C1 segment of cervical spinal cord (tissue), 14 donors: ENCODE data around the gene CSF2RB.
"Not testable (repeated sequence)": the region's sequence is repeated elsewhere in the genome, so short reads cannot be mapped to it uniquely, and the experiment has no call there.

Experiments
- DNase-seq, 14 donors: peaks; one replicate each; lab custom pipeline; 2025; lab: John Stamatoyannopoulos, UW

The CSF2RB gene

DNA sequence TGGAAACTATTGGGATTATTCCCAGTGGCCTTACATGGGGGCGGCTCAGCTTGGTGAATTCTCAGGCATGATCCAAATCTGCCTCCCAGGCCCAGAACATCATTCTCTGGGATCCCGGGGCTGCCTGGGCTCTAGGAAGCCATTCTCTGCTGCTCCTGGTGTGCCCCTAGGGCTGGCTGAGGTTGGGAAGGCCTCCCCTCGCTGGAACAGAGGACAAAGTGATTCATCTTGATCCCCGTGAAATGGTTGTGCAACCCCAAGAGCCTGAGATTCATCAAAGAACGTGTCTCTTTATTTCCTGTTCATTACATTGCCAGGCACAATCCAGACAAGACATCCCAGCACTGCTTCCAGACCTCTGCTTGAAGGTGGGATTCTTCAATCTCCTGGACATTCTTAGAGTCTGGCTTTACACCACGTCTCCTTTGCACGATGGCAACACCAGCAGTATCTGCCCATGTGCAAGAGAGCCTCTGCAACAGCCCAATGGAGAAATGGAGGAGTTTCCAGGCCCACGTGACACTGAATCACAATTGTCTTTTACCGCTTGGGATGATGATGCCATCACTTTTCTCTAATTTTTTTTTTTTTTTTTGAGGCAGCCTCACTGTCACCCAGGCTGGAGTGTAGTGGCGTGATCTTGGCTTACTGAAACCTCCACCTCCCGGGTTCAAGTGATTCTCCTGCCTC, 53.6 kb downstream of the CSF2RB start:
- DNase-seq = no peak

- DNase-seq = no peak
These were observed 55.0 kb downstream of the CSF2RB start for GRCh38 chr22:36968249-36968964.

GRCh38 chr22:36971341-36972125, 58.1 kb downstream of the CSF2RB start:
- no peak for DNase-seq

GRCh38 chr22:36976606-36977005, 63.2 kb downstream of the CSF2RB start:
- DNase-seq = no peak

GRCh38 chr22:36977401-36977861, 64.0 kb downstream of the CSF2RB start:
- DNase-seq = peak in 7 of 14 donors; percentile 1 to 49 (median 13)

- DNase-seq = peak; percentile 23 to 85 (median 67)
These were observed 64.7 kb downstream of the CSF2RB start for GRCh38 chr22:36977947-36978660.

- DNase-seq = no peak
These were observed 65.8 kb downstream of the CSF2RB start for GRCh38 chr22:36979016-36979910.

- DNase-seq = no peak
These were observed 67.9 kb downstream of the CSF2RB start for GRCh38 chr22:36981247-36981775.

- DNase-seq = no peak
These were observed 68.7 kb downstream of the CSF2RB start for GRCh38 chr22:36982136-36982535.

DNA sequence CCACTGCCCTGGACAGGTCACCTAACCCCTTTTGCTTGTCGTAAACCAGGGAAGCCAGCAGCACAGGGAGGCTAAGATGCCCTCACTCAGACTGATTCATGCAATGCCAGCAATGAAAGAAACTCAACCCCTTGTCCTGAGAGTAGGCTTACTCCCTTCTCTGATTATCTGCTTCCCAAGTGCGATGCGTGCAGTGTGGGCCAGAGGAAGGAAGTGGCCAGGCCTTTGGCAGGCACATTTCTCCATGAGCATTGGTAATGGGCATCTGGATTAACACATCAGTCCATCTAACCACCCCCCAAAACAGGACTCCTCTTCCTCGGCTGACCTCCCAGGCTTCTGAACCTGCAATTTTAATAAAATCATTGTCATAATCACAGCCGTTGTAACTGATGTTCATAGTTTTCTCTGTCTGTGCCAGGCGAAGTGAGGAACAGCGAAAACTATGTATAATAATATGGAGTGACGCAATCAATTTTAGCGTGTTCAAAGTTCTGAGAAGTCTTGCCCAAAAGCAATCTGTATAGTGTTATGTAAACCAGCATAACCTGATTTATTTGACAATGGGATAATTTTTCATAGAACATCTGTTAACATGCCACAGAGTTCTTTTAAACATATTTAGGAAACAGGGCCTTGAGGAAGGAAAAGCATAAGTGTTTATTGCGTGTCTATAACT, 71.9 kb downstream of the CSF2RB start:
- no peak for DNase-seq

DNA sequence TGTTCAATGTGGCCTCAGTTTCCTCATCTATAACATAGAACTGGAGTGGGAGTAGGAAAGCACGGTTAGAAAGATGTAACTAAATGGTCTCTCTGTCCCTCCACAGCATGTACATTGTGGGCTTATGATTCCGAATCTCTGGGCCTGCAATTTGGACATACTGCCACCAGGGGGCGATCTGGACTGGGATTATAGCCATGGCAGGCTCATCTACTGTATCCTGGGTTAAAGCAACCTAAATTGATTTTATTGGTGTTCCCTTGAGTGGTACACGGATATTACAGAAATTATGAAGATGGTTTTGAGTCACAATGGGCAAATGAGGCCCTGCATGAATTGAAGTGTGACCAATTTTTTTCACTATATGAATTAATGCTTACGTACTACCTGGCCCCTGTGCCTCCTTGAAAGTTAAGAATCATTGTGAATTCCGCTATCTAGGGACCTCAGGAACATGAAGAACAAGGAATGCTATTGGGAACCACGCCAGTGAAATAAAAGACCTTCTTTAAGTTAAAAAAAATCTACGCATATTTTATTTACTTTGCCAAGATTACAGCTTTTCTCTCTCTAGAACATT, 72.9 kb downstream of the CSF2RB start:
- no peak for DNase-seq

GRCh38 chr22:36988075-36988832, 74.8 kb downstream of the CSF2RB start:
- DNase-seq = no peak

DNA sequence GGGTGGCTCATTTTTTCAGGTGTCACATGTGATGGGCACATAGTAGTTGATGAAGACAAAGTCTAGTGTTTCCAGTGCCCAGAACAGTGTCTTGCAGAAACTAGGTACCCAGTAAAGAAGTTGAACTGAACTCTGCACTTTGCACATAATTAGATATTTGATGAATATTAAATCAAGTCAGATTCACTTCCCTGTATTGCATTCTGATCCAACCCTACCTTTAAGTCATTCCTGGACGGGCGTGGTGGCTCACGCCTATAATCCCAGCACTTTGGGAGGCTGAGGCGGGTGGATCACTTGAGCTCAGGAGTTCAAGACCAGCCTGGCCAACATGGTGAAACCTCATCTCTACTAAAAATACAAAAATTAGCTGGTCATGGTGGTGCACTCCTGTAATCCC, 75.6 kb downstream of the CSF2RB start:
- not testable (repeated sequence) for DNase-seq
